Tibial artery (tissue), 4 donors: ENCODE data around the gene SLC7A6.
"Not testable (repeated sequence)": the region's sequence is repeated elsewhere in the genome, so short reads cannot be mapped to it uniquely, and the experiment has no call there.

ENCODE experiments used
- DNase-seq, 2 donors: peaks; one replicate each; pipeline ENCODE4 v3.0.0-alpha.2; 2019
- H3K27ac ChIP-seq, 2 donors: fragments of 200-600 bp; sonication (generic) in 1 of 2; 1 replicate in 1 of 2; 2 replicates in 1 of 2; pipeline ENCODE4 v1.5.1; 2018 to 2019; ENCODE audit warnings: mild to moderate bottlenecking in 1 of 2
- H3K27me3 ChIP-seq, 2 donors: fragments of 200-600 bp; sonication (generic) in 1 of 2; one replicate each; pipeline versions ENCODE4 v1.5.1 to v1.6.0; 2016 to 2019
- H3K36me3 ChIP-seq, 3 donors: fragments of 200-600 bp; sonication (generic) in 2 of 3; one replicate each; pipeline ENCODE4 v1.5.1; 2016 to 2019; ENCODE audit warnings: mild to moderate bottlenecking in 2 of 3
- H3K4me1 ChIP-seq, 4 donors: fragments of 200-600 bp; sonication (generic) in 2 of 4; 1 replicate in 3 of 4; 2 replicates in 1 of 4; pipeline ENCODE4 v1.5.1; 2016 to 2019
- H3K4me3 ChIP-seq, 2 donors: fragments of 200-600 bp; sonication (generic) in 1 of 2; 1 replicate in 1 of 2; 2 replicates in 1 of 2; pipeline ENCODE4 v1.5.1; 2018 to 2019; ENCODE audit warnings: mild to moderate bottlenecking in 2 of 2
- H3K9me3 ChIP-seq, 3 donors: fragments of 200-600 bp; sonication (generic) in 1 of 3; one replicate each; pipeline ENCODE4 v1.5.1; 2016 to 2019
- CTCF ChIP-seq, 2 experiments: fragments of 200-600 bp in 1 of 2; fragments of 450-650 bp in 1 of 2; IDR thresholded peaks; one replicate each; pipeline ENCODE4 v1.5.1; 2017 to 2019; ENCODE audit warnings: antibody characterized with exemption in 2 of 2, mild to moderate bottlenecking in 1 of 2, moderate library complexity in 1 of 2
- intact Hi-C: fragments of 100-400 bp; cut with DNase I; formaldehyde crosslinking; loops from one replicate; pipeline ENCODE4 v1.15.0; 2023; ENCODE audit warnings: low total_unique reads

The SLC7A6 gene

GRCh38 chr16:68287276-68288251 is 23.2 kb downstream of the SLC7A6 start:
- Histone ChIP-seq H3K4me3 (no peak overlapping the region), H3K9me3 (no peaks in the 10 kb centered on the region), H3K27me3 (no peaks in the 10 kb centered on the region), H3K36me3 (peaks cover 8 to 30% (median 27%) of the 10 kb centered on the region in 3 donors), H3K27ac (peak overlapping the region; percentile 74 to 80), H3K4me1 (peaks cover 0 to 50% (median 19%) of the 10 kb centered on the region in 4 donors)
- peak in 1 of 2 experiments; percentile 41 for TF ChIP-seq CTCF (IDR thresholded peaks at IDR 0.05)
- DNase-seq, result peak; percentile 90 to 95
- intact Hi-C loops, result no loop called here

- no peaks in the 10 kb centered on the region for H3K9me3 ChIP-seq
- H3K4me3 ChIP-seq, result no peak overlapping the region
- H3K27ac ChIP-seq, result peak overlapping the region; percentile 74 to 80
- H3K36me3 ChIP-seq, result peaks cover 9 to 31% (median 23%) of the 10 kb centered on the region in 3 donors
- intact Hi-C loops, result no loop called here
- H3K4me1 ChIP-seq, result peaks cover 0 to 50% (median 19%) of the 10 kb centered on the region in 4 donors
- H3K27me3 ChIP-seq, result no peaks in the 10 kb centered on the region
- no peak for DNase-seq
- no peak for TF ChIP-seq CTCF (IDR thresholded peaks at IDR 0.05)
Observed at GRCh38 chr16:68288252-68288650, 23.9 kb downstream of the SLC7A6 start.

GRCh38 chr16:68288796-68289195 is 24.5 kb downstream of the SLC7A6 start:
- H3K27ac ChIP-seq, result peak overlapping the region; percentile 74 to 80
- H3K4me1 ChIP-seq, result peaks cover 0 to 50% (median 19%) of the 10 kb centered on the region in 4 donors
- H3K36me3 ChIP-seq, result peaks cover 15 to 36% (median 21%) of the 10 kb centered on the region in 3 donors
- H3K4me3 ChIP-seq, H3K27me3 ChIP-seq, DNase-seq, intact Hi-C loops, H3K9me3 ChIP-seq: not testable (repeated sequence)

GRCh38 chr16:68289202-68289601 is 24.9 kb downstream of the SLC7A6 start:
- no peak for TF ChIP-seq CTCF (IDR thresholded peaks at IDR 0.05)
- DNase-seq, result no peak
- Histone ChIP-seq H3K36me3 (peaks cover 19 to 40% (median 25%) of the 10 kb centered on the region in 3 donors), H3K4me1 (peaks cover 0 to 50% (median 19%) of the 10 kb centered on the region in 4 donors), H3K27ac (peak overlapping the region; percentile 74 to 80), H3K4me3 (no peak overlapping the region), H3K27me3 (no peaks in the 10 kb centered on the region), H3K9me3 (no peaks in the 10 kb centered on the region)
- intact Hi-C loops, result no loop called here

- TF ChIP-seq CTCF (IDR thresholded peaks at IDR 0.05), result no peak
- no peaks in the 10 kb centered on the region for H3K27me3 ChIP-seq
- peaks cover 24 to 45% (median 31%) of the 10 kb centered on the region in 3 donors for H3K36me3 ChIP-seq
- H3K9me3 ChIP-seq, result no peaks in the 10 kb centered on the region
- H3K27ac ChIP-seq, result peak overlapping the region; percentile 74 to 80
- intact Hi-C loops, result no loop called here
- peaks cover 0 to 50% (median 17%) of the 10 kb centered on the region in 4 donors for H3K4me1 ChIP-seq
- no peak for DNase-seq
- no peak overlapping the region for H3K4me3 ChIP-seq
Observed at GRCh38 chr16:68289621-68290329, 25.4 kb downstream of the SLC7A6 start.
